IgD-negative memory B cell (primary cell): ENCODE results near the gene CTNNA3. TPM values are rescaled to one million over a fixed set of nuclear protein-coding genes. Genes with fewer than 3 reads are reported as not detected.

ENCODE experiments used
- H3K27ac Mint-ChIP-seq, 3 donors: one replicate each; pipeline ENCODE4 v1.8.0; 2020 to 2022; ENCODE audit warnings: mild to moderate bottlenecking in 3 of 3, mixed read lengths in 3 of 3, moderate library complexity in 1 of 3
- H3K27me3 Mint-ChIP-seq: one replicate; pipeline ENCODE4 v1.8.0; 2021; ENCODE audit warnings: mixed read lengths
- H3K36me3 Mint-ChIP-seq: one replicate; pipeline ENCODE4 v1.8.0; 2020; ENCODE audit warnings: mild to moderate bottlenecking, mixed read lengths
- H3K4me1 Mint-ChIP-seq, 3 donors: one replicate each; pipeline ENCODE4 v1.8.0; 2020 to 2022; ENCODE audit warnings: mixed read lengths in 3 of 3, mild to moderate bottlenecking in 1 of 3
- H3K4me3 Mint-ChIP-seq, 4 donors: one replicate each; pipeline ENCODE4 v1.8.0; 2020 to 2022; ENCODE audit warnings: mild to moderate bottlenecking in 4 of 4, mixed read lengths in 4 of 4, moderate library complexity in 3 of 4
- H3K9me3 Mint-ChIP-seq, 3 donors: one replicate each; pipeline ENCODE4 v1.8.0; 2020 to 2021; ENCODE audit warnings: mixed read lengths in 3 of 3, mild to moderate bottlenecking in 1 of 3
- polyA plus RNA-seq: library from polyadenylated mRNA; unstranded; fragments of 300-500 nt; fragmentation: Illumina TruSeq; gene quantifications from one replicate; pipeline ENCODE4 v1.2.3, GENCODE V29; 2021

Gene CTNNA3
- polyA plus RNA-seq, 1 donor from 2014 or later, result 1.0 TPM

GRCh38 chr10:66148312-66148711 is 1547.7 kb downstream of the CTNNA3 start:
- H3K27ac Mint-ChIP-seq, result no peak overlapping the region
- peaks cover 0 to 4% (median 0%) of the 10 kb centered on the region in 3 donors for H3K9me3 Mint-ChIP-seq
- H3K36me3 Mint-ChIP-seq, result no peaks in the 10 kb centered on the region
- H3K4me3 Mint-ChIP-seq, result no peak overlapping the region
- H3K4me1 Mint-ChIP-seq, result no peaks in the 10 kb centered on the region
- no peaks in the 10 kb centered on the region for H3K27me3 Mint-ChIP-seq

GRCh38 chr10:66144016-66144415 is 1552.0 kb downstream of the CTNNA3 start:
- no peaks in the 10 kb centered on the region for H3K27me3 Mint-ChIP-seq

GRCh38 chr10:66102756-66103155 is 1593.2 kb downstream of the CTNNA3 start:
- Mint-ChIP-seq H3K4me1 (no peaks in the 10 kb centered on the region), H3K9me3 (peaks cover 0 to 6% (median 0%) of the 10 kb centered on the region in 3 donors), H3K36me3 (no peaks in the 10 kb centered on the region), H3K27me3 (no peaks in the 10 kb centered on the region), H3K27ac (no peak overlapping the region), H3K4me3 (no peak overlapping the region)

More at GRCh38 chr10:66144016-66144415, 1552.0 kb downstream of the CTNNA3 start:
- no peaks in the 10 kb centered on the region for H3K4me1 Mint-ChIP-seq
- no peak overlapping the region for H3K27ac Mint-ChIP-seq
- H3K36me3 Mint-ChIP-seq, result no peaks in the 10 kb centered on the region
- no peak overlapping the region for H3K4me3 Mint-ChIP-seq
- peaks cover 2 to 5% (median 3%) of the 10 kb centered on the region in 3 donors for H3K9me3 Mint-ChIP-seq

GRCh38 chr10:66098595-66099480 is 1597.2 kb downstream of the CTNNA3 start:
- H3K27me3 Mint-ChIP-seq, result no peaks in the 10 kb centered on the region
- no peaks in the 10 kb centered on the region for H3K4me1 Mint-ChIP-seq
- no peak overlapping the region for H3K27ac Mint-ChIP-seq
- no peaks in the 10 kb centered on the region for H3K36me3 Mint-ChIP-seq
- H3K4me3 Mint-ChIP-seq, result no peak overlapping the region
- H3K9me3 Mint-ChIP-seq, result peaks cover 0 to 4% (median 0%) of the 10 kb centered on the region in 3 donors

- Mint-ChIP-seq H3K4me3 (no peak overlapping the region), H3K9me3 (peaks cover 0 to 6% (median 2%) of the 10 kb centered on the region in 3 donors), H3K4me1 (no peaks in the 10 kb centered on the region), H3K36me3 (no peaks in the 10 kb centered on the region), H3K27me3 (no peaks in the 10 kb centered on the region), H3K27ac (no peak overlapping the region)
Observed at GRCh38 chr10:66095610-66096009, 1600.4 kb downstream of the CTNNA3 start.

GRCh38 chr10:66085906-66086305 is 1610.1 kb downstream of the CTNNA3 start:
- Mint-ChIP-seq H3K4me1 (no peaks in the 10 kb centered on the region), H3K27me3 (no peaks in the 10 kb centered on the region), H3K4me3 (no peak overlapping the region), H3K36me3 (no peaks in the 10 kb centered on the region), H3K27ac (no peak overlapping the region), H3K9me3 (peaks cover 0 to 6% (median 0%) of the 10 kb centered on the region in 3 donors)

GRCh38 chr10:66071907-66072306 is 1624.1 kb downstream of the CTNNA3 start:
- H3K36me3 Mint-ChIP-seq, result no peaks in the 10 kb centered on the region
- peaks cover 0 to 10% (median 0%) of the 10 kb centered on the region in 3 donors for H3K9me3 Mint-ChIP-seq
- no peak overlapping the region for H3K27ac Mint-ChIP-seq
- H3K4me1 Mint-ChIP-seq, result no peaks in the 10 kb centered on the region
- no peaks in the 10 kb centered on the region for H3K27me3 Mint-ChIP-seq
- no peak overlapping the region for H3K4me3 Mint-ChIP-seq

GRCh38 chr10:66058594-66058993 is 1637.4 kb downstream of the CTNNA3 start:
- Mint-ChIP-seq H3K4me3 (no peak overlapping the region), H3K36me3 (no peaks in the 10 kb centered on the region), H3K9me3 (peaks cover 0 to 11% (median 6%) of the 10 kb centered on the region in 3 donors), H3K4me1 (no peaks in the 10 kb centered on the region), H3K27me3 (no peaks in the 10 kb centered on the region), H3K27ac (no peak overlapping the region)

- H3K36me3 Mint-ChIP-seq, result no peaks in the 10 kb centered on the region
- no peaks in the 10 kb centered on the region for H3K27me3 Mint-ChIP-seq
- no peaks in the 10 kb centered on the region for H3K4me1 Mint-ChIP-seq
- H3K9me3 Mint-ChIP-seq, result peaks cover 6 to 12% (median 10%) of the 10 kb centered on the region in 3 donors
- H3K4me3 Mint-ChIP-seq, result no peak overlapping the region
- H3K27ac Mint-ChIP-seq, result no peak overlapping the region
Observed at GRCh38 chr10:66049335-66049734, 1646.7 kb downstream of the CTNNA3 start.

- no peaks in the 10 kb centered on the region for H3K27me3 Mint-ChIP-seq
- H3K4me1 Mint-ChIP-seq, result no peaks in the 10 kb centered on the region
- H3K4me3 Mint-ChIP-seq, result no peak overlapping the region
- peak overlapping the region in 1 of 3 donors; percentile 4 for H3K27ac Mint-ChIP-seq
- no peaks in the 10 kb centered on the region for H3K36me3 Mint-ChIP-seq
- H3K9me3 Mint-ChIP-seq, result peaks cover 8 to 13% (median 12%) of the 10 kb centered on the region in 3 donors
Observed at GRCh38 chr10:66045859-66046258, 1650.1 kb downstream of the CTNNA3 start.

- Mint-ChIP-seq H3K27me3 (no peaks in the 10 kb centered on the region), H3K36me3 (no peaks in the 10 kb centered on the region), H3K4me3 (no peak overlapping the region), H3K27ac (no peak overlapping the region), H3K4me1 (no peaks in the 10 kb centered on the region), H3K9me3 (peaks cover 8 to 17% (median 10%) of the 10 kb centered on the region in 3 donors)
Observed at GRCh38 chr10:66041771-66042170, 1654.2 kb downstream of the CTNNA3 start.

GRCh38 chr10:66038623-66039022 is 1657.4 kb downstream of the CTNNA3 start:
- Mint-ChIP-seq H3K4me3 (no peak overlapping the region), H3K27ac (no peak overlapping the region), H3K36me3 (no peaks in the 10 kb centered on the region), H3K27me3 (no peaks in the 10 kb centered on the region), H3K4me1 (no peaks in the 10 kb centered on the region), H3K9me3 (peaks cover 6 to 17% (median 8%) of the 10 kb centered on the region in 3 donors)

- Mint-ChIP-seq H3K27ac (no peak overlapping the region), H3K4me1 (no peaks in the 10 kb centered on the region), H3K27me3 (no peaks in the 10 kb centered on the region), H3K36me3 (peaks cover 1% of the 10 kb centered on the region), H3K9me3 (peaks cover 0 to 10% (median 3%) of the 10 kb centered on the region in 3 donors), H3K4me3 (no peak overlapping the region)
Observed at GRCh38 chr10:66026321-66026720, 1669.7 kb downstream of the CTNNA3 start.

- no peaks in the 10 kb centered on the region for H3K4me1 Mint-ChIP-seq
- H3K27me3 Mint-ChIP-seq, result no peaks in the 10 kb centered on the region
- H3K9me3 Mint-ChIP-seq, result peaks cover 3 to 7% (median 3%) of the 10 kb centered on the region in 3 donors
- no peak overlapping the region for H3K27ac Mint-ChIP-seq
- no peak overlapping the region for H3K4me3 Mint-ChIP-seq
- H3K36me3 Mint-ChIP-seq, result peaks cover 1% of the 10 kb centered on the region
Observed at GRCh38 chr10:66025186-66025585, 1670.8 kb downstream of the CTNNA3 start.

GRCh38 chr10:66021423-66021822 is 1674.6 kb downstream of the CTNNA3 start:
- Mint-ChIP-seq H3K27ac (no peak overlapping the region), H3K4me3 (no peak overlapping the region), H3K27me3 (no peaks in the 10 kb centered on the region), H3K9me3 (peaks cover 3 to 8% (median 4%) of the 10 kb centered on the region in 3 donors), H3K36me3 (no peaks in the 10 kb centered on the region), H3K4me1 (no peaks in the 10 kb centered on the region)

- Mint-ChIP-seq H3K27me3 (no peaks in the 10 kb centered on the region), H3K27ac (no peak overlapping the region), H3K9me3 (peaks cover 0 to 4% (median 0%) of the 10 kb centered on the region in 3 donors), H3K36me3 (no peaks in the 10 kb centered on the region), H3K4me3 (no peak overlapping the region), H3K4me1 (no peaks in the 10 kb centered on the region)
Observed at GRCh38 chr10:66008221-66008620, 1687.8 kb downstream of the CTNNA3 start.
